DMS53 (cell line): Measurements from ENCODE around the gene TAB3.
A peak's percentile ranks its signal among the peaks of the same experiment; 100 is the strongest.

Experiments
- DNase-seq: peaks from one replicate; lab custom pipeline; 2025; lab: John Stamatoyannopoulos, UW

TAB3 gene

DNA sequence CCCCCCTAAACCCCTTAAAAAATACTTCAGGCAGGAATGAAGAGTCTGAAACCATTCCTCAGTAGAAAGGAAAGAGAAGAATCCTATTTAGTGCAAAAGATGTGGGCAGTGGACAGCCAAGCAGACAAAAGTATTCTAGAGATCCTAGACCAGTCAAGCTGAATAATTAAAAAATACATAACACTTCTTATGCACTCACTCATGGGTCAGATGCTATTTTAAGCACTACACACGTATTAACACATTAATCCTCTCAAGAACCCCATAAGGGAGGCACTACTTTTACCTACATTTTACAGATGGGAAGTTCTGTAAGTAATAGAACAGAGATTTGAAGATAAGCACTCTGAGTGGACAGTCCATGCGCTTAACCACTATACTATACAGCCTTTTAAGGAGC lies 5.9 kb downstream of the TAB3 start:
- DNase-seq, result no peak

DNA sequence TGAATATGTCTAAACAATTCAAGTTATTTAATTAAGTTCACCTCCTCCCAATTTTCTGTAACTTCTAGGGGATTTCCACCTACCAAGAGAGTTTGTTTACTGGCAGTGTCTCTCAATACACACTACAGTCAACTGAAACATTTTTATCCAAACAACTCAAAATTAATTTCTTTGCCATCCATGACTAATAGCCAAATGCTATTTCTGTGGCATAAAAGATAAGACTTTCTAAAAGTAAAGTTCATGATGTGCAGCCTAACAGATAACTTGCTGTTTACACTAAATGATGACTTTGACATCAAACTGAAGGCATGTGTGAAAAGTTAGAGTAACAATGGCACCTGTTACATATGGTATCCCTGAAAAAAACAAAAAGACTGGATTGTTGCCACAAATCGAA lies 7.3 kb downstream of the TAB3 start:
- no peak for DNase-seq

DNA sequence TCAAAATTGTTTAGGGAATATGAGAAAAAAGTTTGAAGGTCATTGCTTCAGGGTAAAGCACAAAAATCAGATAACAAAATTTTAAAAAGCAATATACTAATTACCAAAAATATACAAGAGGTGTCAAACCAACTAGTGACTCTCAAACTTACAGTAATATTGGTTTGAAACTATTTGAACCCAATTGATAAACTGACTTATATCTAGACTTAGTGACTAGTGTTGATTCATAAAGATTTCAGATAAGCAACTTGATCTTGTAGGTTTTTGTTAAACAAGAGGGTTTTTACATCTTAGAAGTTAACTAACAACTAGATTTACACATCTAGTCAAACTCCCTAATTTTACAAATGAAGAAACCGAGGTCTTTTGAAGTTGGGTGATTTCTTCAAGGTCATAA lies 7.7 kb downstream of the TAB3 start:
- no peak for DNase-seq

DNA sequence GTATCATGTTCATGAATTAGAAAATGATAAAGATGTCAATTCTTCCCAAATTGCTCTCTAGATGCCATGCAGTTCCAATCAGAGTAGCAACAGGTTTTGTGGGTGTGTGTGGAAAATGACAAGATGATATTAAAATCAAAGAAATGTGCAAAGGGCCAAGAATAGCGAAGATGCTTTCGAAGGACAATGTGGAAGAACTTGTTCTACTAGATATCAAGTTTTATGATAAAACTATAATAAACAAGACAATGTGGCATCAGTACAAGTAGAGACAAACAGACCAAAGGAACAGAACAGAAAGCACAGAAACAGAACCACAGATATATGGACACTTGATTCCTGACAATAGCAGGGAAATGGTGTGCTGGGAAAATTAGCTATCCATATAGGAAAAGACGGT lies 9.0 kb downstream of the TAB3 start:
- DNase-seq, result peak; percentile 6

DNA sequence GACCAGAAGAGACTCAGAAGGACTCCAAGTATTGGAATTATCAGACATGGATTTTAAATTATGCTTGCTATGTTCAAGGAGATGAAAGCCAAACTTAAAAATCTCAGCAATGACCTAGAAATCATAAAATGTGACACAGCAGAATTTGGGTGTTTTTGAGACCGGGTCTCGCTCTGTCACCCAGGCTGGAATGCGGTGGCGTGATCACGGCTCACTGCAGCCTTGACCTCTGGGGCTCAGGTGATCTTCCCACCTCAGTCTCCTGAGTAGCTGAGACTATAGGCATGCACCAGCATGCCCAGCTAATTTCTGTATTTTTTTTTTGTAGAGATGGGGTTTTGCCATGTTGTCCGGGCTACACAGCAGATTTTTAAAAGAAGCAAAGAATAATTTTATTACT lies 12.7 kb downstream of the TAB3 start:
- DNase-seq, result no peak

DNA sequence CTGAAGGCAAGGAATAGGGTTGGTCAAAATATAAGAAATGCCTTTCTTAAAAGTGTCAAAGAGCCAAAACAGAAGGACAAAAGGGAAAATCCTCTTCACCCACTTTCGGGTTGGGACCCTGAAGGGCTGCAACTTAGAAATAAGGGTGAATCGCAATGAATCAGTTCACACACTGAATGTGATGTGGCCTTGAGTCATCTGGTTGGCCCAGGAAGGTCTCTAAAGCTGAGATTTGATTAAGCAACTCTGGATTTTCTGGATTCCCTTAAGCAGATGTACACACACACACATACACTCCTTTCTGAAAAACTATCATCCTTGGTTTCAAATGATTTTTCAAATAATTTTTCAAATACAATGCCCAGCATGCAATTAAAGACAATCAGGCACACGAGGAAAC lies 13.1 kb downstream of the TAB3 start:
- no peak for DNase-seq

DNA sequence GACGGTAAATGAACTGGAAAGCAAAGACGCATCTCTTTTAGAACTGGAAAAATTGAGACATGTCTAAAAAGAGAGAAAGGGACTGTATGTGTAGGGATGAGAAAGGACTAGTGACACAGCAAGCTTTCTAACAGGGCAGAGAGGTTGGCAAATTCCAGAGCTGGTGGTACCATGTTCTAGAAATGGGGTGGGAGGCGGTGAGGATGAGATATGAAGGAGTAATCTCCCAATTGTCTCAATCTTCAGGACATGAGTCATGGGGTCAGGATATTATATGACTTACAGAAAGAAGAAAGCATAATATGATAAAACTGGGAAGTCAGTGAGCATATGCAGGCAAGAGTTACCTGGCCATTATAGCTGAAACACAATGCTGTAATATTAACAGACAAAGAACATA lies 14.2 kb downstream of the TAB3 start:
- DNase-seq, result peak; percentile 39

DNA sequence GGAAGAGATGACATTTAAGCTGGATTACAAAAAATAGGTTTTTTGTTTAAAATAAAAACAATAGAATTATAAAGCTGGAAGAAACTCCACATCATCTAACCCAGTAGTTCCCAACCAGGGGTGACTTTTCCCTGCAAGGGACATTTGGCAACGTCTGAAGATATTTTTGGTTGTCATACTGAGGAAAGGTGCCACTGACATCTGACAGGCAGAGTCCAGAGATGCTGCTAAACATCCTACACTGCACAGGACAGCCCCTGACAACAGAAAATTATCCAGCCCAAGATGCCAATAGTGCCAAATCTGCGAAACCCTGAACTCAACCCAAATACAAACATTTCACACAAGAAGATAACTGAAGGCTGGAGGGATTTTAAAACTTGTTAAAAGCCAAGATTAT lies 18.5 kb downstream of the TAB3 start:
- no peak for DNase-seq

DNA sequence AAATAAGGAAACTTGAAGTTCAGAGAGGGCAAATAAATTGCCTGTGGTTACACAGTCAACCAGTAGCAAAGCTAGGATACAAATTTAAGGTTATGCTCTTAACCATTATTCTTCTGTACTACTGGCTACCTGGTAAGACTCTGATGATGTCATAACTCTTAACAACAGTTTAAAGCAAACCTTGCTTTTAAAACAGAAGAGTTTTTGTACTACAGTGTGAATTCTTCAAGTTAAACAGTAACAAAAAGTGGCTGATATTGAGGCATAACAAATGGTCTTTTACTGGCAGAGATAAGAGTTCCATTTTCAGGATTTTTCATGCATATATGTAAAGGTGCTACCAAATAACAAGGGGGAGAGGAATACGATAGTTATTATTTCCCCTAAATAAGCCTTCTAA lies 23.4 kb downstream of the TAB3 start:
- DNase-seq, result no peak

DNA sequence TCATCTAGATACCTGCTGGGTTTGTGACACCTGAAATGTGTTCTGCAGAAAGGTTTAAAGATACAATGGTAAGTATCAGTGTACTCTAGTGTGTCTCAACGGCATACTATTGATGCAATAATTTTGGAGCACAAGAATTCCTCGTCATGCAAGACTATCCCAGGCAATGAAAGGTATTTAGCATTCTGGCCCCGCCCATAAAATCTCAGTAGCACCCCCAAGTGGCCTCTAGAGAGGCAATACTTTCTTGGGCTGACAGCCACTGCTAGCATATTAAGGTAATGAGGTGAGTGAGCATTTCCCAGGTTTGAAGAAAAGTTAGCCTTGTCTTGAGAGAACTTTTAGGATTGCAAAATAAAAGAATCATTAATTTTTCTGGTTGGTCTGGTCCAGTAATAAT lies 24.0 kb downstream of the TAB3 start:
- DNase-seq, result peak; percentile 13

DNA sequence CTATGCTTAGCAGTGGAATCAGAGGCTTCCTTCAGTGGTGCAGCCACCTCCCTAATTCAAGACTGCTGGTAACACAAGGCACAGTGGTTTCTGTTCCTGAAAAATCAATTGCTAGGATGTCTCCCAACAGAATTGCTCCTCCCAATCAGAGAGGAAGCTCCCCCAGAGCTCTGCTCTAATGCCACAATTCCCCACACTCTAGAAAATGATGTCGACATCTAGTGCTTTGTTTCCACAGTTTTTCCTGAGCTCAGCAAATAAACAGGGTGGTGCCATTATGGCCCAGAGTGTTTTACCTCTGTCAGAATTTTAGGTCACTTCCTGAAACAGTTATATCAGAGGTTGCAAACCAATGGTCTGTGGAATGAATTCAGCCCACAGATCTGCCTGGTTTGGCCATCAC lies 24.7 kb downstream of the TAB3 start:
- DNase-seq, result no peak

DNA sequence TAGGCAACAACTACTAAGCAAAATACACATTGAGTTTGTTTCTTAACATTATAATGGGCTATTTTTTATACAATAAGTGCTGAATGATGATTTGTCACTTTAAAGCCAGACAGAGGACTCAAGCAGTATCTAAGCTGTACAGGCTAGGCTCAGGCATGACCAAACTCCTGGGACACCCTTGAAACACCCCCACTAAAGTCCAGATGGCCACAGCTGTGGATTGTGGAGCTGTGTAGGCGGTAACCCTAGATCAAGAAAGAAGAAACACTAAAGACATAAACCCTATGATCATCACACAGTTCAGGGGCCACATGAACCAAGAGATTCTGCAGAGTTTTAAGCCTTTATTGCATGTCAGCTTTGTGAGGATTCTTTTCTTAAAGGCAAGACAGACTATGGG lies 25.1 kb downstream of the TAB3 start:
- DNase-seq, result no peak

DNA sequence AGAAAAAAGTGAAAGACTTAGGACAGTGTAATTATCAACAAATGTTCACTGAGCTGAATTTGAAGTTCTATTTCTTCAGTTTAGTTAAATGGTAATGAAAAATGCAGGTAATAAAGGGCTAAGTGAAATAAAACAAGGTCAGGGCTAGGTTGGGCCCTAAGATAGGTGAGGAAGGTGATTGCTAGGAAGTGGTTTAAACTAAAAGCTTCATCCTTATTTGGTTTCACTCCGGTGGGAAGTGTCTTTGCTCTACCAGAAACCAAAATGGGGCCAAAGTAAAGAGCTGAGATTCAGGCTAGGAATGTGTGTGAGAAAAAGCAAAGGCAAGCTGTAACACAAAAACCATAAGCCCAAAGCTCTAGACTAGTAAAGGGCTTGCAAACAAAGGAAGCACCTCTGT lies 31.0 kb downstream of the TAB3 start:
- no peak for DNase-seq

DNA sequence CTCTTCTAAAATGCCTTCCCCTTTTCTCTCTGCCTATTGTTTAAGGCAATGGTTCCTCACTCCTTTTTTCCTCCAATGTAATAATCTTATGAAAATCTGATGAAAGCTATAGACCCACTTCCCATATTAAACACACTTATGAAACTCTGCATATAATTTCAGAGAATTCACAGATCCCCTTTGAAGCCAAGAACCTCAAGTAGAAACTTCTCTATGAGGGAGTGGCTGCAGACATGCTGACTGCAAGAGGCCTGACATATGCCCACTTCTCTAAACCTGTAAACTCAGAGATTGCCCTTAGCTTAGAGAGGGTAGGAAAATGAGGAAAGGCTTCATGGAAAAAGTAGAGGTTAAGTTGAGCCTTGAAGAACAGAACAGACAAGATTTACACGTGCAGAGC lies 37.6 kb downstream of the TAB3 start:
- DNase-seq, result no peak

DNA sequence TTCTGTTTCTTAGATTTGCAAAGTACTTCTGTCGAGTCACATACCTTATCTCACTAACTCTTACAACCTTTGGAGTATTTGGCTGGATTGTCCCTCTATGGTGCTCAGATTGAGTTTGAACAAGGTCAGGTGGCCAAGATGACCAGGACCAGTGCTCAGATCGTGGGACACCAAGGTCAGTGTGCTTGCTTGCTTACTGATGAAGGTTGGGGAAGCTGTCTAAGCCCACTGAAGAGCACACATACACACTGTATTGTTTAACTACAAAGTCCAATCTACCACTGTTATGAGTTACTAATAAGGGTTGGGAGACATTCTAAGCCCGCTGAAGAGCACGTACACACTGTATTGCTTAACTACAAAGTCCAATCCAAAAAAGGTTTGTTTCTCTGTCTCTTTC lies 53.7 kb downstream of the TAB3 start:
- no peak for DNase-seq

DNA sequence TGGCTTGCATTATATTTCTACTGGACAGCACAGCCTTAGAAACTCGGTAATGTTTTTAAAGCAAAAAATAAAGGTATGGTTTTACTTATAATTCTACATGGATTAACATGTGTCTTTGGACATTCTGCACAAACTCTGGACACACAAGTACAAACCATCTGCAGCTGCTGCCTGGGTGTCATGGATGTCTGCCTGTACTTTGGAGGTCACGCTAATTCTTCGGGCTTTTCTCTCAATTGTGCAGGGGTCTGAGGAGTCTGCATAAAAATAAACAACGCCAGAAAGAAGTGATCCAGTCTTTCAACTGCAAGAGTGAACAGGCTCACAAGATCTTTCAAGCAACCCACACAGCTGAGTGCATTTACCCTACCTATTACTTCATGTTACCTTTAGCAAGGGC lies 55.2 kb downstream of the TAB3 start:
- DNase-seq, result no peak

DNA sequence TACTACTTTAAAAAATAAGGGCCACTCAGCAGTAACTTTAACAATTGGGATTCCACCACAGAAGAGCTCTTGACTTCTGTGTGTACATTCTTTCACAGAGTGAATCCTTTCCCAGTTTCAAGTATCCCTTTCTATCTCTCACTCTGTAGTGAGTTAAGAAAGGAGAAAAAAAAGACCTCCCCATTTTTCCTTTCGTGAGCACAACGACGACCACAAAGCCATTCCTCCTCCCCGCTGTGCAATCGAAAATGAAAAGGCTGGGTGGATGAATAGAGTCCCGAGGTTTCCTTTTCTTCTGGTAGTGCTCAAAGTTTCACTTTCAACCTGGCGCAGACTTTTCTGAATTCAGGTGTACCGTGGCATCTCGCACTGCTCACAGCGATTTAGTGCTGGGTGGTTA lies 58.0 kb downstream of the TAB3 start:
- no peak for DNase-seq

DNA sequence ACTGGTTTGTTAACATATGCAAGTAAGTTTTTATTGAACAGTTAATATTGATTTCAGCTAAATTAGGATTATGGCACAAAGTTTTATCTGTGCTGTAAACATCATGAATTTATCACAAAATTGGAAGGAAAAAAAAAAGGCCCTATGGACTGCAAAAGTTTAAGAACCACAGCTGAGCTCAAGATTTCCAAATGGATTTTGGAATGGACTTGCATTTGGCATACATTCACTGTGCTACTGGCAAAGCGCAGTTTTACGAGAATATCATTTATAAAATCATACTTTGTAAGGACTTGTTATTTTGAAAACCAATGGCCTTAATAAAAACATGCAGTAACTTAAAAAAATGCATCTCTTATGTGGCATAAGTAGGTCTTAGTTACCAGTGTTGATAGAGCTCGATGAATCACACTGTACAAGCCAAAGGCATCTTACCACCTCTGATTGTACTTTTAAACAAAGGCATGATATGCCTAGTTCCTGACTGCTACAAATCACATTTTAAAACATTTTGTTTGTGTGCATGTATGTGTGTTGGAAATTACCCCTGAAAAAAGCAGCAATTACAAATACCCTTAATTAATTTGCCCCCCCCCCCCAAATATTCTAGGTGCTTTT lies 58.6 kb downstream of the TAB3 start:
- DNase-seq, result no peak

DNA sequence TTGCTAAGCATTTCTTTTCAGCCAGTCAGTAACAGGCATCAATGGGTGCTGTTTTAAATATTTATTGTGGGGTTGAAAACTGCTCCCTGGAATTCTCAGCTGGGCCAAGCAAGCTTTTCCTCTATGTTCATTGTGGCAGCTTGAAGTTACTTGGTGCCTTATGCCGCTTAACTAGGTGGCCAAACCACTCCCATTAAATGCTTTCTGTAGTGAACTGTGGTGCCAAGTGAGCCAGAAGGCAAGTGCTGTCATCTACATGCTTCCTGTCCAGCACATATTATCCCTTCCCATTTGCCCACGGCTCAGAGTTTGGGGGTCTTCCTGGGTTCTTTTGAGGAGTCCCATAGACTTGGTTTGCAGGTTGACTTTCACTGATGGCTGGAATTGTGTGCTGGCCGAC lies 64.8 kb downstream of the TAB3 start:
- DNase-seq, result no peak

DNA sequence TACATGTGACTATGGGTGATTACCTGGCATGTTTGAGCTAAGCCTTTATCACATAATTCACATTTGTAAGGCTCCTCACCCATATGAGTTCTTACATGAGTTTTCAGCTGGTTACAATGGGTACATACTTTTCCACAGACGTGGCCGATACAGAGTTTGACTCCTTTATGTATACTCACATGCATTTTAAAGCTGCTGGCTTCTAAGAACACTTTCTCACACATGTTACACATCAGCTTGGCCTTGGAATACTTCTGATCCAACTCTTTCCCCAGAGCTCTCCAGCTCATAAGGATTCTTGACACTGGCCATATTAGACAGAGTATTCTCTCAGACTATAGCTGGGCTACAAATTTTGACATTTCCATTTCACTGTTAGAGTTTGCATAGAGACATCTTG lies 66.3 kb downstream of the TAB3 start:
- DNase-seq, result no peak

DNA sequence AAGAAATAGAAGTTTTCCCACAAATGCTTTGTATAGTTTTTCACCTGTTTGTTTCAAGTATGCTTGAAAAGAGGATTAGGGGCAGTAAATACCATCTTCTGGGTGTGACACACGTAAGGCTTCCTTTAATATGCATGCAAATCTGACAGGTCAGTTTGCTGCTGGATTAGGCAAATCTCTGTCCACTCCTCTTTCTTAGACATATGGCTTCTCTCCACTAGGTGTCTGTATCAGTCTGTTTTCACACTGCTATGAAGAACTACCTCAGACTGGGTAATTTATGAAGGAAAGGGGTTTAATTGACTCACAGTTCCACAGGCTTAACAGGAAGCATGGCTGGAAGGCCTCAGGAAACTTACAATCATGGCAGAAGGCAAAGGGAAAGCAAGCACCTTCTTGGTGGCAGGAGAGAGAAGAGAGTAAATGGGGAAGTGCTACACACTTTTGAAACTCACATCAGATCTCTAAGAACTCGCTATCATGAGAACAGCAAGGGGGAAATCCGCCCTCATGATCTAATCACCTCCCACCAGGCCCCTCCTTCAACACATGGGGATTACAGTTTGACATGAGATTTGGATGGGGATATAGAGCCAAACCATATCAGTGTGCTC lies 66.9 kb downstream of the TAB3 start:
- peak; percentile 14 for DNase-seq

DNA sequence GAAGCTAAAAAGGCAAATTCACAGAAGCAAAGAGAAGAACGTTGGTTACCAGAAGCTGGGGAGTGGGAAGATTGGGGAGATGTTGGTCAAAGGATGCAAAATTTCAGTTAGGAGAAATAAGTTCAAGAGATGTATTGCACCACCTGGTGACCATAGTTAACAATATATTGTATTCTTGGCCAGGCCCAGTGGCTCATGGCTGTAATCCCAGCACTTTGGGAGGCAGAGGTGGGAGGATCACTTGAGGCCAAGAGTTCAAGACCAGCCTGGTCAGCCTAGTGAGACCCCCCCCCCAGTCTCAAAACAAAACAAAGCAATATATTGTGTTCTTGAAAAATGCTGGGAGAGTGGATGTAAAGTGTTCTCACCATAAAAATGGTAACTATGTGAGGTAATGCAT lies 67.9 kb downstream of the TAB3 start:
- peak; percentile 14 for DNase-seq

DNA sequence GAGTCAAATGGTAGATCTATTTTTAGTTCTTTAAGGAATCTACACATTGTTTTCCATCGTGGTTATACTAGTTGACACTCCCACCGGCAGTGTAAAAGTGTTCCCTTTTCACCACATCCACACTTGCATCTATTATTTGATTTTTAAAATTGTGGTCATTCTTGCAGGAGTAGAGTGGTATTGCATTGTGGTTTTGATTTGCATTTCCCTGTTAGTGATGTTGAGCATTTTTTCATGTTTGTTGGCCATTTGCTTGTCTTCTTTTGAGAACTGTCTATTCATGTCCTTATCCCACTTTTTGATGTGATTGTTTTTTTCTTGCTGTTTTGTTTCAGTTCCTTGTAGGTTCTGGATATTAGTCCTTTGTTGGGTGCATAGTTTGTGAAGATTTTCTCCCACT lies 70.0 kb downstream of the TAB3 start:
- DNase-seq, result no peak

DNA sequence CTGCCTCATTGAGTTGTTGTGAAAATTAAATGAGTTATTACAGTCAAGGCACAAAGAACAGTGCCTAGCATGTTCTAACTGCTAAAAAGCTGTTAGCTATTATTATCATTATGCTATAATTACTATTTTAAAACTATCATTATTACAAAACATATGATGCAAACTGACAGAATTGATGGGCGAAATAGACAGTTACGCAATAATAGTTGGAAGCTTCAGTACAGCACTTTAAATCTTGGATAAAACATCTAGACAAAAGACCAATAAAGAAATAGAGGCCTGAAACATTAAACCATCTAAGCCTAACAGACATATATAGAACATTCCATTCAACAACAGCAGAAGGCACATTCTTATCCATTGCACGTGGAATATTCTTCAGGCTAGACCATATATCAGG lies 73.0 kb downstream of the TAB3 start:
- DNase-seq, result no peak

DNA sequence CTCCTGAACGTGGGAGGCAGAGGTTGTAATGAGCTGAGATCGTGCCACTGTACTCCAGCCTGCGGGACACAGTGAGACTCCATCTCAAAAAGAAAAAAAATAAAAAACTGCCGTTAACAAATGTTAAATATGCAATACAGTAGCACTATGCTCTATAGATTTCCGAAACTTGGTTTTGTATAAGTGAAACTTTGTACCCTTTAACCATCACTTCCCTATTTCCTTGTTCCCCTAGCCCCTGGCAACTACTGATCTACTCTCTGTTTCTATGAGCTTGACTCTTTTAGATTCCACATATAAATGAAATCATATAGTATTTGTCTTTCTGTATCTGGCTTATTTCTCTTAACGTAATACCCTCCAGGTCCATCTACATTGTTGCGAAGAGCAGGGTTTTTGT lies 74.1 kb downstream of the TAB3 start:
- no peak for DNase-seq
